CD4-positive, alpha-beta T cell treated with Interleukin-15 for 1 hour (primary cell): ENCODE results near the gene DAD1.
A peak's percentile ranks its signal among the peaks of the same experiment; 100 is the strongest.
"Not testable (repeated sequence)": the region's sequence is repeated elsewhere in the genome, so short reads cannot be mapped to it uniquely, and the experiment has no call there.

Experiments
- DNase-seq: peaks from one replicate; pipeline ENCODE4 v3.0.0-alpha.2; 2020

DAD1 gene

GRCh38 chr14:22598099-22598895 is 9.3 kb upstream of the DAD1 start, which contains the start of gene ABHD4:
TSS of gene ABHD4 (plus strand) at chr14:22598300. CDS start at chr14:22598307, 7 bp downstream.
- peak; percentile 59 for DNase-seq

GRCh38 chr14:22597771-22598098 is 8.7 kb upstream of the DAD1 start:
- no peak for DNase-seq

GRCh38 chr14:22597265-22597664 is 8.2 kb upstream of the DAD1 start:
- DNase-seq, result no peak

- no peak for DNase-seq
Measured at GRCh38 chr14:22596354-22596879, 7.4 kb upstream of the DAD1 start.

- no peak for DNase-seq
Measured at GRCh38 chr14:22594156-22594716, 5.2 kb upstream of the DAD1 start.

- no peak for DNase-seq
Measured at GRCh38 chr14:22593601-22594000, 4.6 kb upstream of the DAD1 start.

GRCh38 chr14:22593189-22593588 is 4.2 kb upstream of the DAD1 start:
- no peak for DNase-seq

- no peak for DNase-seq
Measured at GRCh38 chr14:22588526-22589095, 413 bp downstream of the DAD1 start.

GRCh38 chr14:22587677-22588422 is 1.2 kb downstream of the DAD1 start:
- DNase-seq, result not testable (repeated sequence)

- no peak for DNase-seq
Measured at GRCh38 chr14:22587247-22587646, 1.8 kb downstream of the DAD1 start.

- no peak for DNase-seq
Measured at GRCh38 chr14:22583994-22584393, 5.0 kb downstream of the DAD1 start.

GRCh38 chr14:22580625-22581024 is 8.4 kb downstream of the DAD1 start:
- no peak for DNase-seq

- no peak for DNase-seq
Measured at GRCh38 chr14:22579881-22580280, 9.1 kb downstream of the DAD1 start.

GRCh38 chr14:22579236-22579635 is 9.8 kb downstream of the DAD1 start:
- DNase-seq, result no peak

- DNase-seq, result no peak
Measured at GRCh38 chr14:22577334-22577908, 11.6 kb downstream of the DAD1 start.

- no peak for DNase-seq
Measured at GRCh38 chr14:22573804-22574203, 15.2 kb downstream of the DAD1 start.

- DNase-seq, result no peak
Measured at GRCh38 chr14:22572562-22573058, 16.4 kb downstream of the DAD1 start.

GRCh38 chr14:22570132-22570949 is 18.7 kb downstream of the DAD1 start:
- DNase-seq, result peak; percentile 94

- DNase-seq, result no peak
Measured at GRCh38 chr14:22569737-22570131, 19.3 kb downstream of the DAD1 start.

- no peak for DNase-seq
Measured at GRCh38 chr14:22569106-22569736, 19.8 kb downstream of the DAD1 start.

- no peak for DNase-seq
Measured at GRCh38 chr14:22567437-22567836, 21.6 kb downstream of the DAD1 start.
